ENCODE results near the gene ZMYND8. TPM values are rescaled to one million over a fixed set of nuclear protein-coding genes. Genes with fewer than 3 reads are reported as not detected.

ZMYND8 gene
- total RNA-seq, 1 donor: 18.8 TPM

DNA sequence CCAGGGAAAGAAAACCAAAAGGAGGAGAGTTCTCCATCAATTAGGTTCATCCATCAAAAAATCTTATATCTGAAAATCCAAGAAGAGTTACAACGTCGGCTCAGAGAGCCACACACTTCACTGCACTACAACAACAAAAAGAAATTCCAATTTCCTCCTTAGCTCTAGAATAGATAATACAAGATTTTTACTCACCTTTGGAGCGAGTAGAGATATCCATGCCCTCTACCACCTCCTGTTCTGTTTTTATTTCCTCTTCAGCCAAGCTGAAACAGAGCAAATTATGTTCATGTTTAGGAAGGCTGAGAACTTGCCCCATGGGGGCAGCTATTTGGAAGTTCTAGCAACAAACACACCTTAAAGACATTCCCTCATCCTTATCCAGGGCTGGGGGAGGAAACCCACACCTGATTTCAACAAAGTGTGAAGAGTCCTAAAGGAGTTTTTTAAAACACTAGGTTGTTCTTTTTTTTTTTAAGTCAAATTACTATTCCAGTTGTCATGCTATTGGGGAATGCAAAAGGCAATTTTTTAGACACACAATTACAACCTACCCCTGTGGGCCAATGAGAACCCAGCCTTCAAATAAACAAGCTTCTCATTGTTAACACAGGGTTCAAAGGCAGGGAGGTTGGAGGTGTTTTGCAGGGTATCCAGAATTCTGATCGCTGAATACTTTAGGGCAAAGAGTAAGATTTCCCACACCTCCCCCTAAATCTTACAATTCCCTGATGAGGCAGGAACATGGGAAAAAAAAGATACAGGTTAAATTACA is 8.7 kb downstream of the ZMYND8 start:
- Histone ChIP-seq H3K36me3 (ENCODE audit: insufficient read depth, low read length) (peaks cover 15% of the 10 kb centered on the region), H3K27ac (ENCODE audit: low read depth, low read length) (peak overlapping the region; percentile 97), H2AFZ (ENCODE audit: low read length) (no peak overlapping the region), H3K27me3 (ENCODE audit: insufficient read depth, low read length) (no peaks in the 10 kb centered on the region), H3K4me2 (ENCODE audit: insufficient read depth, low read length) (peak overlapping the region; percentile 86), H3K4me1 (ENCODE audit: insufficient read depth, low read length) (peaks cover 58% of the 10 kb centered on the region), H3K9me3 (ENCODE audit: low read depth, low read length) (no peaks in the 10 kb centered on the region), H3K4me3 (ENCODE audit: insufficient read depth, low read length) (no peak overlapping the region), H3K79me2 (ENCODE audit: insufficient read depth, low read length) (peaks cover 80% of the 10 kb centered on the region), H4K20me1 (ENCODE audit: insufficient read depth, low read length) (no peaks in the 10 kb centered on the region)
- no peak for TF ChIP-seq CTCF (IDR thresholded peaks at IDR 0.05; ENCODE audit: extremely low read depth, low read depth, low read length)
- DNase-seq (ENCODE audit: insufficient read length, low spot score, missing footprints): no peak

GRCh38 chr20:47346172-47346571 is 10.3 kb downstream of the ZMYND8 start:
- no peak overlapping the region for H3K27ac ChIP-seq (ENCODE audit: low read depth, low read length)
- H3K4me3 ChIP-seq (ENCODE audit: insufficient read depth, low read length): no peak overlapping the region
- H3K27me3 ChIP-seq (ENCODE audit: insufficient read depth, low read length): no peaks in the 10 kb centered on the region
- no peak overlapping the region for H3K4me2 ChIP-seq (ENCODE audit: insufficient read depth, low read length)
- no peaks in the 10 kb centered on the region for H3K9me3 ChIP-seq (ENCODE audit: low read depth, low read length)
- H3K36me3 ChIP-seq (ENCODE audit: insufficient read depth, low read length): peaks cover 15% of the 10 kb centered on the region
- H3K79me2 ChIP-seq (ENCODE audit: insufficient read depth, low read length): peaks cover 72% of the 10 kb centered on the region
- H2AFZ ChIP-seq (ENCODE audit: low read length): no peak overlapping the region
- peaks cover 41% of the 10 kb centered on the region for H3K4me1 ChIP-seq (ENCODE audit: insufficient read depth, low read length)
- no peak for TF ChIP-seq CTCF (IDR thresholded peaks at IDR 0.05; ENCODE audit: extremely low read depth, low read depth, low read length)
- H4K20me1 ChIP-seq (ENCODE audit: insufficient read depth, low read length): no peaks in the 10 kb centered on the region
- DNase-seq (ENCODE audit: insufficient read length, low spot score, missing footprints): no peak

GRCh38 chr20:47345214-47345613 is 11.3 kb downstream of the ZMYND8 start:
- DNase-seq (ENCODE audit: insufficient read length, low spot score, missing footprints): no peak
- Histone ChIP-seq H3K27me3 (ENCODE audit: insufficient read depth, low read length) (no peaks in the 10 kb centered on the region), H3K4me1 (ENCODE audit: insufficient read depth, low read length) (peaks cover 32% of the 10 kb centered on the region), H3K9me3 (ENCODE audit: low read depth, low read length) (no peaks in the 10 kb centered on the region), H3K79me2 (ENCODE audit: insufficient read depth, low read length) (peaks cover 71% of the 10 kb centered on the region), H3K36me3 (ENCODE audit: insufficient read depth, low read length) (peaks cover 15% of the 10 kb centered on the region), H4K20me1 (ENCODE audit: insufficient read depth, low read length) (no peaks in the 10 kb centered on the region), H3K4me2 (ENCODE audit: insufficient read depth, low read length) (no peak overlapping the region), H3K27ac (ENCODE audit: low read depth, low read length) (no peak overlapping the region), H2AFZ (ENCODE audit: low read length) (no peak overlapping the region), H3K4me3 (ENCODE audit: insufficient read depth, low read length) (no peak overlapping the region)
- TF ChIP-seq CTCF (IDR thresholded peaks at IDR 0.05; ENCODE audit: extremely low read depth, low read depth, low read length): no peak

- H3K27me3 ChIP-seq (ENCODE audit: insufficient read depth, low read length): no peaks in the 10 kb centered on the region
- no peak for DNase-seq (ENCODE audit: insufficient read length, low spot score, missing footprints)
- TF ChIP-seq CTCF (IDR thresholded peaks at IDR 0.05; ENCODE audit: extremely low read depth, low read depth, low read length): no peak
- H3K4me1 ChIP-seq (ENCODE audit: insufficient read depth, low read length): peaks cover 10% of the 10 kb centered on the region
- H3K9me3 ChIP-seq (ENCODE audit: low read depth, low read length): no peaks in the 10 kb centered on the region
- H3K4me3 ChIP-seq (ENCODE audit: insufficient read depth, low read length): no peak overlapping the region
- no peak overlapping the region for H3K4me2 ChIP-seq (ENCODE audit: insufficient read depth, low read length)
- no peak overlapping the region for H2AFZ ChIP-seq (ENCODE audit: low read length)
- H3K36me3 ChIP-seq (ENCODE audit: insufficient read depth, low read length): peaks cover 15% of the 10 kb centered on the region
- no peaks in the 10 kb centered on the region for H4K20me1 ChIP-seq (ENCODE audit: insufficient read depth, low read length)
- H3K27ac ChIP-seq (ENCODE audit: low read depth, low read length): peak overlapping the region; percentile 37
- peaks cover 74% of the 10 kb centered on the region for H3K79me2 ChIP-seq (ENCODE audit: insufficient read depth, low read length)
These were observed 13.5 kb downstream of the ZMYND8 start for GRCh38 chr20:47343007-47343472.
